NCI-H2196 treated with DMSO at 0.1 percent for 48 hours (cell line): ENCODE measurements around the gene CHCHD2.
"Not testable (repeated sequence)": the region's sequence is repeated elsewhere in the genome, so short reads cannot be mapped to it uniquely, and the experiment has no call there.

Experiments
- DNase-seq: peaks from one replicate; lab custom pipeline; 2025; ENCODE audit not compliant: unreplicated experiment; lab: John Stamatoyannopoulos, UW

The CHCHD2 gene

DNA sequence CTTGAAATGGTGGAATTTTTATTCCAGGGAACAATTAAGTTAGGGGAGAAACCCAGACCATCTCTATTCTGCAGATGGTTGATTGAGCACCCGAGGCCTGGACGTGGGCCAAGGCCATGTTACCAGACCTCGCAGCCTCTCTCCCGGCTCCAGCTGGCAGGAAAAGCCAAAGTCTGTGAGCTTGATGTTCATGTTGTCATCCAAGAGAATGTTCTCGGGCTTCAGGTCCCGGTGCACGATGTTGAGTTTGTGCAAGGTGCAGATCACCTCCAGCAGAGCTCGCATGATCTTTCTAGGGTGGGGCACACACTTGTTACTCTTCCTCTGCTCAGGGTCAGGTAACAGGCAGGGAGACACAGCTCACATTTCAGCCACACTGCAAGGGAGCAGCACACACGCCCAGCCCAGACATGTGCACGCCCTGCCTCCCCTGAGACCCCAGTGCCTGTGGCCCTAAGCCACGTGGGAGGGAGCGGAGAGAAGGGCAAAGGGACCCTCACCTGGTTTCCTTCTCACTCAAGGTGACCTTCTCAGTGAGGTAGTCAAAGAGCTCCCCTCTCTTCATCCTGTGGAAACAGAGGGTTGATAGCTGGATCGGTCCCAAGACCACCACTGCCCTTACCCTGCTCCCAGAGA lies 23.0 kb downstream of the CHCHD2 start:
- DNase-seq = peak; percentile 72

DNA sequence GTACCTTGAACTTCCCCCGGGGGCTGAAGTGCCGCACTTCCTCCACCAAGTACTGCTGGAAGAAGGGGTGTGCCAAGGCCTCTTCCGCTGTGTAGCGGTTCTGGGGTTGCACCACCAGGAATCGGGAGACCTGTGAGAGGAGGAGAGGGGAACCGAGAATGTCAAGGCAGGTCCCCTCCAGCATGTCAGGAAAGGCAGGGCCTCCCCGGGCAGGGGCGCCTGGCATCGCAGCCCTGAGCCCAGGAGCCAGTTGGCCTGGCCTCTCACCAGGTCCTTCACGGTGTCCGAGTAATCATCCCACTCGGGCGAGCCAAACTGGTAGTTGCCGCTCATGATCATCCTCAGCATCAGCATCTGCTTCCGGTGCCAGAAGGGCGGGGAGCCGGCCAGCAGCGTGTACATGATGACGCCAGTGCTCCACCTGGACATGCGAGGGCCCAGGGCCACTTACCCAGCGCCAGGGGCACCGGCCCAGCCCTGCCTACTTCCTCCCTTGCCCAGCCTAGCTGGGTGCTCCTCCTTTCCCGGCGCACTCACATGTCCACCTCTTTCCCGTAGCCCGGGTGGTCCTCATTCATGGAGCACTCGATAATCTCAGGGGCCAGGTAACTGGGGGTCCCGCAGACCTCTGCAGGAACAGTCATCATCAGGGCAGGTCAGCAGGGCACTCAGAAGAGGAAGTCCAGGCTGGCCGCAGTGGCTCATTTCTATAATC lies 24.5 kb downstream of the CHCHD2 start:
- DNase-seq = no peak

DNA sequence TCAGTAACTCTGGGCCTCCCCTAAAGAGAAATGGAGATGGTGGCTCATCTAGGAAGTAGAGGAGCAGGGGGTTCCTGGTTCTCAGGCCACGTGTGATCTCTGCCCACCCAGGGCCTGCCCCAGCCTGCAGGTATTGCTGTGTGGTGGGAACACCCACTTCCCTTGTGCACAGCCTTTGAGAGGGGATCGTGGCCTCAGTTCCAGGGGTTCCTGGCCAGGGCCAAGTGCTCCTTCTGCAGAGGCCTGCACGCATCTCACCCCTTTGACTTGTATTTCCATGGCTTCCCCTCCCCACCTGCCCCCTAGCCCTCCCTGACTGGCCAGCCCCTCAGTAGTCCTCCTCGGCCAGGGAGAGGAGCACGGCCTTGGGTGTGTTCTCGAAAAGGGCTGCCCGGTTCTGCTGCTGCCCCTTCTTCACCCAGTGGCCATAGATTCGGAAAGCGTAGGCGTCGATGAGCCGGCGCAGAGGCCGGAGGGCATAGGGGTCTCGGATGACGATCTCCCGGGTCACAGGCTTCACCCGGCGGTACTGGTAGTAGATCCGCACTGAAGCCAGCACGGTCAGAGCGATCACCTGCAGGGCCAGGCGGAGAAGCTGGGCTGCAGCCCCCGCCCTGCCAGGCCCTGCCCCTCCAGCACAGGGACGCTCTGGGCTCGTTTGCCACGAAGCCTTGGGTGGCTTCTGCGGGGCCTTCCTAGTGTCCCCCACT lies 25.4 kb downstream of the CHCHD2 start:
- not testable (repeated sequence) for DNase-seq

DNA sequence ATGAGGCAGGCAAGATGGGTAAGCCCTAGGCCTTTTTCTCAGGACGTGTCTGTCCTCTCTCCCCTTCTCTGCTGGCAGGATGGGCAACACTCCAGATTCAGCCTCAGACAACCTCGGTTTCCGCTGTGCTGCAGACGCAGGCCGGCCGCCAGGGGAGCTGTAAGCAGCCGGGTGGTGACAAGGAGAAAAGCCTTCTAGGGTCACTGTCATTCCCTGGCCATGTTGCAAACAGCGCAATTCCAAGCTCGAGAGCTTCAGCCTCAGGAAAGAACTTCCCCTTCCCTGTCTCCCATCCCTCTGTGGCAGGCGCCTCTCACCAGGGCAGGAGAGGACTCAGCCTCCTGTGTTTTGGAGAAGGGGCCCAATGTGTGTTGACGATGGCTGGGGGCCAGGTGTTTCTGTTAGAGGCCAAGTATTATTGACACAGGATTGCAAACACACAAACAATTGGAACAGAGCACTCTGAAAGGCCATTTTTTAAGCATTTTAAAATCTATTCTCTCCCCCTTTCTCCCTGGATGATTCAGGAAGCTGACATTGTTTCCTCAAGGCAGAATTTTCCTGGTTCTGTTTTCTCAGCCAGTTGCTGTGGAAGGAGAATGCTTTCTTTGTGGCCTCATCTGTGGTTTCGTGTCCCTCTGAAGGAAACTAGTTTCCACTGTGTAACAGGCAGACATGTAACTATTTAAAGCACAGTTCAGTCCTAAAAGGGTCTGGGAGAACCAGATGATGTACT lies 26.7 kb downstream of the CHCHD2 start:
- DNase-seq = peak; percentile 97

DNA sequence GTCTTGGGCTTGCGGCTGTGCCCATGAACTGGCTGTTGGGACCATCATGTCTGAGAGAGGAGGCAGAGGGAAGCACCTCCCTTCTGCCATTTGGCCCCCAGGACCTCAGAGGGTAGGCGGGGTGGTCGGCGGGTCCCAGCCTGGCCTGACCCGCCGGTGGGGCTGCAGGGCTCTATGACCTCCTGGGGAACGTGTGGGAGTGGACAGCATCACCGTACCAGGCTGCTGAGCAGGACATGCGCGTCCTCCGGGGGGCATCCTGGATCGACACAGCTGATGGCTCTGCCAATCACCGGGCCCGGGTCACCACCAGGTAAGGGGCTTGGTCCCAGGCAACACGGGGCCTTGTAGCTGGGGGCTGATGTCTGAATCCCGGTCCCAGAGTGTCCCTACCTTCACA lies 28.1 kb downstream of the CHCHD2 start:
- DNase-seq = no peak

DNA sequence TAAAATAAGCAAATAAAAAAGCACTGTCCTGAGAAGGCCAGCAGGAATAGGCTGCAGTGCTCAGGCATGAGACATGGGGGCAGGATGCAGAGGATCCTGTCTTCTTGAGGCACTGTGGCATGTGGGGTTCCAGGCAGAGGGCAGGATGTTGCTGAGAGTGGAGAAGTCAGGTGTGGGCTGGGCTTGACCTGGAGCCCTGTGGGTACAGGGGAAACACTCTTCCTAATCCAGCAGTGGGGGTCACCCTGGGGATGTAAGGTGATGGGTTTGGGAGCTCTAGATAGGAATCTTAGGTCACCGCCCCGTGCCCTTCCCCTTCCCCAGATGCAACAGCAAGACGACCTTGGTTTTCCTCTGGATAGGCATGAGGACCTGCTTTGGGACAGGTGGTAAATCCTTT lies 28.6 kb downstream of the CHCHD2 start:
- no peak for DNase-seq

- DNase-seq = peak; percentile 91
These were observed 31.9 kb downstream of the CHCHD2 start for GRCh38 chr7:56074371-56074791.

- DNase-seq = not testable (repeated sequence)
These were observed 39.9 kb downstream of the CHCHD2 start for GRCh38 chr7:56066376-56066775.

- DNase-seq = peak; percentile 87
These were observed 42.2 kb downstream of the CHCHD2 start, which contains the start of gene SUMF2 for GRCh38 chr7:56063882-56064625. SUMF2 (plus strand) TSS chr7:56064286; CDS start chr7:56064312, 26 bp downstream.

DNA sequence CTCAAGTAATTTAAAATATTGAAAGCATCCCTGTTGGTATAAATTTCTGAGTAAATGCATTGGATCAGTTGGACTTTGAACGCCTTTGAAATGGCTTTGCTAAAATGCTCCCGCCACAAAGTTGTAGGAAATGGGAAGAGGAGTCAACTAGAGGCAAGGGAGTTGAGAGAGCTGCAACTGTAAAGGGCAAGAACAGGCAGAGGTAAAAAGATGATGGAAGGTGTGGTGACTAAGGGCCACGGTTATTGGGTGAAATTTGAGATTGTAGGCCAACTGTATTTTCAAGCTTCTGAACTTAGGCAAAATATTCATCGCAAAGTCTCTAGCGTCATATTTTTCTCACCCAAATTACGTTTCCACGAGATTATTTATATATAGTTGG lies 42.8 kb downstream of the CHCHD2 start:
- DNase-seq = no peak

- DNase-seq = no peak
These were observed 43.9 kb downstream of the CHCHD2 start for GRCh38 chr7:56062382-56062781.

DNA sequence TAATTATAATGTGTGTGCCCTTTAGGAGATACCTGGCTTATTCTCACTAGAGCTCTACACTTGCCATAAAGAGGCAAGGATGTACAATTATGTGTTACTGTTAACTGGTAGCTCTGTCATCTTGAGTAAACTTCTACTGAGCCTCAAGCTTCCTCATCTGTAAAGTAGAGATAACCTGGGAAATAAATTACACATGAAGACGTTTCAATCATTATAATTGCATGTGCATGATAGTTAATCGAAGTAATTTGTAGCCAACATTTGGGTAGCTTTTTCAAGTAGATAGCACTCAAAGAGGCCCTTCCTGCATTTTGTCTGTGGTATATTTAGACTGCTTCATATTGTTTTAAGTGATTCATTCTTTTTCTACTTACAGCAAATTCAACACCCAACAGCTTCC lies 52.3 kb downstream of the CHCHD2 start:
- DNase-seq = no peak

DNA sequence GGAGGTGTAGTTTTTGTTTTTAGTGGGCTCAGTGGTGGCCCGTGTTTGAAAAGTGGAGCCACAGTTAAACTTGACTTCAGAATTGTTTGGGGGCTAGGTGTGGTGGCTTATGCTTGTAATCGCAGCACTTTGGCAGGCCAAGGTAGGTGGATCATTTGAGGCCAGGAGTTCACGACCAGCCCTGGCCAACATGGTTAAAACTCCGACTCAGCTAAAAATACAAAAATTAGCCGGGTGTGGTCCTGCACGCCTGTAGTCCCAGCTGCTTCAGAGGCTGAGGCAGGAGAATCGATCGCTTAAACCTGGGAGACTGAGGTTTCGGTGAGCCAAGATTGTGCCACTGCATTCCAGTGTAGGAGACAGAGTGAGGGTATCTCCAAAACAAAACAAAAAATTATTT lies 52.9 kb downstream of the CHCHD2 start:
- DNase-seq = no peak
